GM18498 (cell line): Measurements from ENCODE around the gene MTURN.
A peak's percentile ranks its signal among the peaks of the same experiment; 100 is the strongest.
"Not testable (repeated sequence)": the region's sequence is repeated elsewhere in the genome, so short reads cannot be mapped to it uniquely, and the experiment has no call there.

ENCODE experiments used
- ATAC-seq: cut with Tn5 transposase; IDR thresholded peaks from one replicate; pipeline ENCODE4 v1.9.1; 2021; ENCODE audit warnings: mild to moderate bottlenecking, moderate library complexity; ENCODE audit not compliant: unreplicated experiment

Gene MTURN

DNA sequence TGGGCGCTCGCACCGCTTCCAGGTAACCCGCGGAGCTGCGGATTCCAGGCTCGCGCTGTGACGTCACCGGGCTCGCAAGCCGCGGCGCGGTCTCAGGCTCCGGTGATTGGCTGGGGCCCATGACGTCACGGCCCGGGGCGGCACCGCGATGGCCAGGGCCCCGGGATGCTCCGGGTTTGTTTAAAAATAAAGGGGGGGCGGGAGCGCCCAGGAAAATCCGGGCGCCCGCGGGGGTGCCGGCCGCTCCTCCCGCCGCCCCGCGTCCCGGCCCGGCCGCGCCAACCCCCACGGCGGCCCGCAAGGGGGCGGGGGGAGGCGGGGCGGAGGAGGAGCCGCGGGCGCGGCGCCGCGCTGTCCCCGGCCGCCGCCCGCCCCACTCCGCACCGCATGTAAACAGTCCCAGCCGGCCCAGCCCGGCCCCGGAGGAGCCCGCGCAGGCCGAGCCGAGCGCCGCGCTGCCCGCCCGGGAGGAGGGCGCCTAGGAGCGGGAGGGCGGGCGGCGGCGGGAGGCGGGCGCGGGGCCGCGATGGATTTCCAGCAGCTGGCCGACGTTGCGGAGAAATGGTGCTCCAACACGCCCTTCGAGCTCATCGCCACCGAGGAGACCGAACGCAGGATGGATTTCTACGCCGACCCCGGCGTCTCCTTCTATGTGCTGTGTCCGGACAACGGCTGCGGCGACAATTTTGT lies at the start of gene MTURN:
Gene MTURN, plus strand, starts transcription at position 376 of the 690 bp plus-strand sequence. Its CDS starts 151 bp downstream, at position 527.
- peak; percentile 90 for ATAC-seq

DNA sequence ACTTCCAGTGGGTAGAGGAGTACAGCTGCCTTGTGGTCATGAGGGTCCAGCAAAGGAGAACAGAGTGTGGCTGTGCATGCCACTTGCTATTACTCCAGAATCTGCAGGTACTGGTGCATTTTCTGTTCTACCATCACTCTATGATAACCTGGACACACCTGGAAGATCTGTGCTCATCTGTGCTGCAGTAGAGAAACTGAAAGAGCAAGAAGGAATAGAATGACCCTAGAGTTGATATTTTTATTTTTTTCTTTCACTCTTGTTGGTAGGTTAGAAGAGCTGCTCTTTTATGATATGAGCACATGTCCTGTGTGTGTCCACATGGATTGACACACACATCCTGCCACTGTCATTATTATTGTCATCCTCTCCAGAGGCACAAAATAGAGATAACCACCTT lies 48.3 kb upstream of the MTURN start:
- no peak for ATAC-seq

DNA sequence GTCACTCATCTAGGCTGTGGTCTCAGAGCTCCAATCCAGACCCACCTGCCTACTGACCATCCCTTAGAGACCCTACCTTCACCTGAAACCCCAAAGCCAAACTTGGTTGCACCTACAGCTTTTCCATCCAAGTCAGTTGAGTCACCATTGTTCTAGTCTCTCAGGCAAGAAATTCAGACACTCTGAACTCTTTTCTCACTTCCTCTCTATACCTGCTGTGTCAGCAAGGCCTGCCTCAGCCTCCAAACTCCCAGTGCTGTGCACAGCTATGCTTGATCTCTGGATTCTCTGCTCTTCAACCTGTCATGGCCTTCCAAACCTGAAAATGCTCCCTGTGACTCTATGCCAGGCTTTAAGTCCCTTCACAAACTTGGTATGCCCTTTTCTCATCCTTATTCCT lies 47.4 kb upstream of the MTURN start:
- no peak for ATAC-seq

DNA sequence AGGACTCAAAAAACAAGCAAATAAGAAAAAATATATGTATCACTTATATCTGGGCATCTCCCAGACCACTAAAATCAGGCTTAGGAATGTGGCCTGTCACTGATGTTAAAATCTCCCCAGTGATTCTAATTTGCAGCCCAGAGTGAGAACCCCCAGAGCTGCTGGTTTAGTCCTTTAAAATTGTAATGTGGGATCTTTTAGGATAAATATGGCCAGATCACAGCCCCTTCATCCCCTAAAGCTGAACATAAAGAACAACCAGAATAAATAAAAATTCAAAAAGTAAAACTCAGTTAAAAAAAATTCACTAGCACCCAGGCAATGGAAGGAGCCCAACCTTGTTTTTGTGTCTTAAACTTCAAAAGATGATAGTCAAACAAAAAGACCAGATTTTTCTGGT lies 46.4 kb upstream of the MTURN start:
- no peak for ATAC-seq

DNA sequence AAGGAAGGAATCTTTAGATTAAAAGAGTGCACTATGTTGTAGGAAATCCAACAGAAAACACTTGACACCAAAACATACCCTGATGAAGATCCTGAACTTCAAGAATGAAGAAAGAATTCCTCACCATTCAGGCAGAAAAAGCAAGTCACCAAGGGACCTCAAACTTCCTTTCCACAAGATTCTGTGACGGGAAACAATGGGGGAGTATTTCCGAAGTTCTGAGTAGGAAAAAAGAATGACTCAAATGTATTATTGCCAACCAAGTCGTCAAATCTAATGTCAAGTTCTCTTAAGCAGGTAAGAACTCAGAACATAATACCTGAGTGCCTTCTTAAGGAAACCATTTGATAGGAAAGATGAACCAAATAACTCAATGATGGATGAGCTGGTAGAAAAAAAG lies 44.7 kb upstream of the MTURN start:
- no peak for ATAC-seq

DNA sequence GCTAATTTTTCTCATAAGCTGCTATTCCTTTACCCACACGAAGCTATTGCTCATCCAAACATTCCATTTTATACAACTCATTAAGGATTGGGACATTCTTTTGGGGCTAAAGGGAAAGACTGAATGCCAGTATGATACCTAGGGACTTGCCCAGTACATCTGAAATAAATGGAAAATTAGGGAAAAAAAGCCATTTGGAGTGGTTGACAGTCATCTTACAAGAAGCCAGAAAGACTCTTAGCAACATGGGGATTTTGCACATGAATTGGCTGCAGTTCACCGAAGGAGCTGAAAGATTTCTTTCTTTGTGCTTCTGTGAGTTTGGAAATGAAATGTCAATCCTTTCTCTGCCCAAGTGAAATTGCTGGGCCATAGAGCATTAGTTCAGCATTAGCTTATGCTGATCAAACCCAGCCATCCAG lies 43.3 kb upstream of the MTURN start:
- ATAC-seq = no peak

DNA sequence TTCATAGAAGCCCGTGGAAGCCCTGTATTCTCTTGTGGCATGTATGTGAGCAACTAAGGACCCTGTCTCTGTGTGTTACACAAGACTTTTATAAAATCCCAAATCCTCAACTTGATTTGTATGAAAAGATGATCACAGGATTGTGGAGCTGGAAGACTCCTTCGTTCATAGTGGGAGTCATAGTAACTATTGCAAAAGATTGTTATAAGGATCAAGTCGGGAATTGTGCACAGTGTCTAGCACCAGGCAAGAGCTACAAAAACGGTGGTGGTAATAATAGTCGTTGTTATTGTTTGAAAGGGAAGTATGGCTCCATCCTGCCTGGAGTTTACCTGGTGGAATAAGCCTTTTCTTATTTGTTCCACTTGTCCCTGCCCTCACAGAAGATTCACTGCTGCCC lies 42.8 kb upstream of the MTURN start:
- no peak for ATAC-seq

DNA sequence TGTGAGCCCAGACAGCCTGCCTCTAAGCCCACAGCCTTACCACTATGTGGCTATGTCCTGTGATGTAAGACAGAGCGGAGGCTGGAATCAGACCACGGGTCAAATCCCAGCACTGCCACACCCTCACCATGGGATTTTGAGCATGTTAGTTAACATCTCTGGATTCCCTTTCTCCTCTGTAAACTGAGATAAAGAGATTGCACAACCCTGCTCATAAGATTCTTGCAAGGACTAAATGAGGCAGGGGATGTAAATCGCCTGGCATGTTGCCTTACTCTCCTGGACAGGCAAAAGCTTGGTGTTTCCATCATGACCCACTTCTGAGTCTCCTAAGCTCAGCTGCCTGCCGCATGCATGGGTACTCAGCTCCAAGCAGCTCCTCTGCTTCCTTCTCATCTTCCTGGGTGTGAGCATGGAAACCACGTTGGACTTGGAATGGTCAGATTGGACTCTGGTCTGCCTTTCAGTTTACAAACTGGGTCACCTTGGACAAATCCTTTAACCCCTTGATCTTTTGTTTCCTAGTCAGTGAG lies 41.3 kb upstream of the MTURN start:
- no peak for ATAC-seq

DNA sequence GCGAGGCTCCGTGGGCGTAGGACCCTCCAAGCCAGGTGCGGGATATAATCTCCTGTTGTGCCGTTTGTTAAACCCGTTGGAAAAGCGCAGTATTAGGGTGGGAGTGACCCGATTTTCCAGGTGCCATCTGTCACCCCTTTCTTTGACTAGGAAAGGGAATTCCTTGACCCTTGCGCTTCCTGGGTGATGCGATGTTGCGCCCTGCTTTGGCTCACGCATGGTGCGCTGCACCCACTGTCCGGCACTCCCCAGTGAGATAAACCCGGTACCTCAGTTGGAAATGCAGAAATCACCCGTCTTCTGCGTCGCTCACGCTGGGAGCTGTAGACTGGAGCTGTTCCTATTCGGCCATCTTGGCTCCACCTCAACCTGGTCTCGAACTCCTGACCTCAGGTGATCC lies 36.2 kb upstream of the MTURN start:
- not testable (repeated sequence) for ATAC-seq

DNA sequence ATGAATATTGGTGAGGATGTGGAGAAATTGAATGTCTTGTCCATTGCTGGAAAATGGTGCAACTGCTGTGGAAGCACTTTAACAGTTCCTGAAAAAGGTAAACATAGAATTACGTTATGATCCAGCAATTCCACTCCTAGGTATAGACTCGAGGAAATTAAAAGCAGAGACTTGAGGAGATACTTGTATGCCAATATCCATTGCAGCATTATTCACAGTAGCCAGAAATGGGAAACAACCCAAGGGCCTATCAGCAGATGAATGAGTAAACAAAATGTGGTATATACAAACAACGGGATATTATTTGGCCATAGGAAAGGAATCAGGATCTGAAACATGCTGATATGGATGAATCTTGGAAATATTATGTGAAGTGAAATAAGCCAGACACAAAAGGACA lies 32.5 kb upstream of the MTURN start:
- ATAC-seq = no peak

DNA sequence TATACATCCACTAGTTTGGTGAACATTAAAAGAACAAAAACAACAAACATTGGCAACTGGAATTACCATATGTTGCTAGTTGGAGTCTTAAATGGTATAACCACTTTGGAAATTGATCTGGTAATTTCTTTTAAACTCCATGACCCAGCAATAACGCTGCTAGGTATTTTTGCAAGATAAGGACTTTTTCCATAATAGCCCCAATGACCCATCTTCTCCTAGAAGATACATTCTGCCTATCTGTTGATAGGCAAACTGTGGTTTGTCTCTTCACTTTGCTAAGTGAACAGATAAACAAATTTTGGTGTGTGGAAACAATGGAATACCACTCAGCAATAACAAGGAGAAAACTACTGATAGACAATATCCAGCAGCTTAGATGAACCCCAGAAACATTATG lies 30.6 kb upstream of the MTURN start:
- ATAC-seq = no peak

DNA sequence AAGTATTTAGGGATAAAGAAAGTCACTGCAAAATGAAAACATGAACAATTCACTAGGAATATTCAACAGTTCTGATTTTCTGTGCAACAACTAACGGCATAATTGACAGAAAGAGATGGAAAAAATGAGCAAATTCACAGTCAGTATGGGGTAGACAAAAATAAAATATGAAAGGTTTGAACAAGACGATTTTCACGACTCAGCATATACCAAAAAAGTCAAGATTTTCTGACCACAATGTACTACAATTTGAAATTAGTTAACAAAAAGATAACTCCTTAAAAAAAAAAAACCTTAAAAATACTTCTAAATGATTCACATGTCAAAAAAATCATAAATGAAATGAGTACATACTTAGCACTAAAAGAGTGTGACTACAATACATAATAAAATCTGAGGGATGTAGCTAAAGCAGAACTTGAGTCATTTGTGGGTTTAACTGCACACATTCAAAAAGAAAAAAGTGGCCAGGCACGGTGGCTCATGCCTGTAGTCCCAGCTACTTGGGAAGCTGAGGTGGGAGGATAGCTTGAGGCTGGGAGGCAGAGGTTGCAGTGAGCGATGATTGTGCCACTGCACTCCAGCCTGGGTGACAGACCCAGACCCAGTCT lies 22.6 kb upstream of the MTURN start:
- ATAC-seq = no peak

DNA sequence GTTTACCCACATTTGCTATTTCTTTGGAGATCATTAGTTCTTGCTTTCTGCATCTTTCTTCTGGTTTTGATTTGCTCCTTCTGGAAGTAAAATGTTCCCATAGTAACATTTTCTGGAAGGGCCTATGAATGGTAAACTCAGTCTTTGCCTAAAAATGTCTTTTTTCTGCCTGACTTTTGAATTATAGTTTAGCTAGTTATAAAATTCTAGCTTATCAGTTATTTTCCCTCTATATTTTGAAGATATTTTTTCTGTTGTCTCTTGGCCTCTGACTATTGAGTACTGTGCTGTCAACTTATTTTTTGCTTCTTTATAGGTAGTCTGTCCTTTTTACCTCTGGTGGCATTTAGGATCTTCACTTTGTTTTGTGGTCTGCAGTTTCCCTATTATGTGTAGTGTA lies 21.6 kb upstream of the MTURN start:
- no peak for ATAC-seq

DNA sequence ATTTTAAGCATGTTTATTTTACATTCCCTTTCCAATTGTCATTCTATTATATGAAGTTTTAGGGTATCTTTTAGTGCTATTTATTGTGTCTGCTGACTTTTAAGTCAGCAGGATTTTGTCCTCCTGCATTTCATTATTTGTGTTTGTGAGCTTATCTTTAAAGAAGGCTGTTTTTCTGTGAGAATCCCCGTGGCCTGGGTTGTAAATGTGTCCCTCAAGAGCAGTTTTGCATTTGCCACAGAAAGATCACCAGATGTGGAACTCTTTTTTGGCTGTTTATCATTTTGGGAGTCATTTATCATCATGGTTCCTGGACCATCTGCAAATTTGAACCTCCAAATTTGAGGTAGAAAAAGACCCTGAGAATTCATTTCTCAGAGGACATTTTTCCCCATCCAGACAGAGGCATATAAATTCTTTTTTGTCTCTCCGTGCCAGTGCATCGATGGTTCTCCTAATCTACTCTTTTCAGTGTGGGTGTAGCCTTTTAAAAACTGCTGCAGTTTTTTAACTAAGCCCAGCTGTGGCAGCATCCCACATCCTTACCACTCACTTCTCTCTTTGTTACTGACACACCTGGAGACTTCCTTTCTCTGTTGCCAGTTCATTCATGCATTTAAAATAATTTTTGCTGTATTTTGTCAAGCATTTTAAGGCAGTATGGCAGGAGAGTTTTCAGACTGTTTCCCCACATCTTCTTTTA lies 20.1 kb upstream of the MTURN start:
- ATAC-seq = no peak

DNA sequence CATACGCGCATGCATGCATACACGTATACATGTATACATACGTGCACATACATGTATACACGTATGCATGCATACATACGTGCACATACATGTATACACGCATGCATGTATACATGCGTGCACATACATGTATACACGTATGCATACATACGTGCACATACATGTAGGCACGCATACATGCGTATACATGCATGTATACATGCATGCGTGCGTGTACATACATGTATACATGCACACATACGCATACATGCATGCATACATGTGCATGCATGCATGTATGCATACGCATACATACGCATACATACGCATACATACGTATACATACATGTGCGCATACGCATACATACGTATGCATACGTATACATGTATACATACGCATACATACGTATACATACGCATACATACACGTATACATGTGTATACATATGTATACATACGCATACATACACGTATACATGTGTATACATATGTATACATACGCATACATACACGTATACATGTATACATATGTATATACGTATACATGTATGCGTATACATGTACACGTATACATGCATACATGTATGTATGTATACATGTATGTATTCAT lies 19.0 kb upstream of the MTURN start:
- no peak for ATAC-seq

DNA sequence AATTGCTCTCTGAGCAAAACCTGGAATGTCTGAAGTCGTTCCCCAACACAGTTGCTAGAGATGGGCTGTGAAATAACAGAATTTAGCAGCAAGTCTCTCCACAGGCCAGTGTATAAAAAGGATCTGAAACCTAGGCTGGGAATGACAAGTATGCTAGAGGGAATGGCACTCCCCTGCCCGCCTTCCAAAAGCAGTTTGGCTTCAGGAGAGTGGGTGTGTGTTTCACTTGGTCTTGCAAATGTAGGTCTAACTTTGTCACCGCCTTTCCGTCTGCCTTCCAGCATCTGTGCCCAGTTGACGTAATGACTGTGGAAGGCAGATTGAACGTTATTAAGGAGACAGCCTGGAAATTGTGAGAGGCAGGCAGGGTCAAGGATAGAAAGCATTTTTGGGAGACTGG lies 18.0 kb upstream of the MTURN start:
- no peak for ATAC-seq

DNA sequence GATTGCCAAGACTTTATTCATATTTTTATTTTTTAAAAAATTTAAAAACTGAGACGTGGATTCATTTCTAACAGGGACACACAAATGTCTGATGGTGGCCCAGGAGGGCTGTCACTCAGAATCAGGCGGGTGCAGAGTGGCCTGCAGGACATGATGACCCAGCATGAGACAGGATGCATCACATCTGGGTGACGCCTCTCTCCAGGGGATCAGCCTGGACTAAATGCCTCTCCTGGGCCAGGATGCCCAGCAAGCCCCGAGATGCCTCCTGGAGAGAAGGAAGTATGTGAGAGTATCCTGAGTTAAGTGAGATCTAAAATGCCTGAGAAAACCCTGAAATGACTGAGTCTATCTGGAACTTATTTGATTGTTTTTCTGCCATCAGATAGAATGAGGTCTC lies 16.9 kb upstream of the MTURN start:
- ATAC-seq = no peak

DNA sequence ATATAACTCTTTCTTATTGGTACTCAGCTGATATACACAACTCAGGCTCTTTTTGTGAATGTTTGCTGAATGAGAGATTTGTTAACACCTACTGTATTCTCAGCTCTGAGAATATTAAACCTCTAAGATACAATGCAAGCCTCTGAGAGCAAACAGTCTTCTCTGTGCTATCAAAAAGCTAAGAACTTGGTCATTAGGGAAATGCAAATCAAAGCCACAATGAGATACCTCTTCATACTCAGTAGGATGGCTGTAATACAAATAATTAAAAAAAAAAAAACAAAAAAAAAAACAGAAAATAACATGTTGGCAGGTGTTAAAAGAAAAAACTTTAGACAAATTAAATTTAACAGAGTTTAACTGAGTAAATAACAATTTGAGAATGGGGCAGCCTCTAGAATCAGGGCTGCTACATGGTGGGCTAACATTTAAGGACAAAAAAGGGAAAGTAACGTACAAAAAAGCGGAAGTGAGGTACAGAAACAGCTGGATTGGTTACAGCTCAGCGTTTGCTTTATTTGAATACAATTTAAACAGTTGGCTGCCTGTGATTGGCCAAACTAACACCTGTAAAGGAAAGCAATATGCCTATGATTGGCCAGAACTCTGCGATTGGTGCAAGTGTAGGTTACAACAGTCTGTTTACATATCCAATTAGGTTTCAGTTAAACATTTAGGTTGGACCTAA lies 14.8 kb upstream of the MTURN start:
- ATAC-seq = no peak

DNA sequence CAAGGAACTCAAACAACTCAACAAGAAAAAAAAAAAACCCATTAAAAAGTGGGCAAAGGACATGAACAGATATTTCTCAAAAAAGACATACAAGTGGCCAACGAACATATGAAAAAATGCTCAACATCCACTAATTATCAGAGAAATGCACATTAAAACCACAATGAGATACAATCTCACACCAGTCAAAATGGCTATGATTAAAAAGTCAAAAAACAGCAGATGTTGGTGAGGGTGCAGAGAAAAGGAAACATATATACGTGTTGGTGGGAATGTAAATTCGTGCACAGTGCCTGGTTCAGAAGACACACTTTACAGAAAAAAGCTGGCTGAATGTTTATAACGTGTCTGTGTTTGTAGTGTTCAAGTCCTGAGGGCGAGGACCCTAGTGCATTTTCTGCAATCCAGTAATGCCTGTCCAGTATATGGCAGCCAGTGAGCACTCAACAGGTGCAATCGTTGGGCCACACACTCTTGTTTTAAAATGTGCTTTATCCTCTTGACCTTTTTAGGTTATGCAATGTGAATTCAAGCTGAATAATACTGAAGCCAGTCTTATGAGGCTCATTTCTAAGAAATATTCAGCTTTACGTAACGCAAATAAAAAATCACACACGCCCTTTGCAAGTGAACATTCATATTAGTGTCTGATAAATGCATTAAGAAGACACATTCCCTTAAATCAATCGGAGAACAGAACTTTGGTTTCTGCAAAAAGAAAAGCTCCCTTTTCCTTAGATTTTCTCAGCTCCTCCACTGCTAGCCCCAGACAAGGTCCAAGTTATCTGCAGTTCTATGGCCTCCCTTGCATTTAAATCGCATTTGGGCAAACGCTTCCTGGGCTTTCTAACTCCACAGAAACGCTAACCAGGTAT lies 813 bp upstream of the MTURN start:
- ATAC-seq = no peak
